H1 (cell line): ENCODE measurements around the gene TMEM51.

ENCODE experiments used
- CTCF ChIP-seq, 3 experiments: IDR thresholded peaks; 1 replicate in 2 of 3; 2 replicates in 1 of 3; pipeline versions ENCODE4 v1.5.1 to v1.6.1; 2011; ENCODE audit warnings: low read length in 3 of 3, mild to moderate bottlenecking in 3 of 3, inconsistent platforms in 2 of 3, low read depth in 1 of 3, moderate library complexity in 1 of 3; ENCODE audit not compliant: insufficient read depth in 1 of 3; ENCODE audit errors: control extremely low read depth in 1 of 3
- EZH2 ChIP-seq: fragments of 200-600 bp; sonication (generic); IDR thresholded peaks from 2 replicates; pipeline ENCODE4 v1.7.1; 2012; ENCODE audit warnings: low read depth, mild to moderate bottlenecking, moderate library complexity, low read length, inconsistent platforms; ENCODE audit not compliant: severe bottlenecking
- GTF2F1 ChIP-seq: IDR thresholded peaks from 2 replicates; pipeline ENCODE4 v1.6.1; 2012; ENCODE audit warnings: low read depth, low read length, improper control_type of control experiment, borderline replicate concordance
- POLR2A ChIP-seq, 2 experiments: IDR thresholded peaks; 1 replicate in 1 of 2; 2 replicates in 1 of 2; pipeline ENCODE4 v1.6.1; 2011; ENCODE audit warnings: low read depth in 2 of 2, low read length in 2 of 2, mild to moderate bottlenecking in 2 of 2; ENCODE audit errors: control extremely low read depth in 1 of 2
- POLR2AphosphoS5 ChIP-seq: IDR thresholded peaks from 2 replicates; pipeline ENCODE4 v1.6.1; 2011; ENCODE audit warnings: low read depth, low read length
- RXRA ChIP-seq: IDR thresholded peaks from 2 replicates; pipeline ENCODE4 v1.6.1; 2011; ENCODE audit warnings: low read depth, mild to moderate bottlenecking, low read length, moderate library complexity; ENCODE audit not compliant: insufficient read depth
- SAP30 ChIP-seq: fragments of 300-600 bp; sonication (generic); IDR thresholded peaks from 2 replicates; pipeline ENCODE4 v1.7.1; 2012; ENCODE audit warnings: low read length, moderate library complexity, mild to moderate bottlenecking, inconsistent platforms; ENCODE audit not compliant: insufficient read depth, insufficient replicate concordance
- SIN3A ChIP-seq, 2 experiments: IDR thresholded peaks in 1 of 2; conservative IDR thresholded peaks in 1 of 2; 2 replicates each; pipeline ENCODE4 v1.6.1; 2011 to 2012; ENCODE audit warnings: low read length in 2 of 2, improper control_type of control experiment in 1 of 2, low read depth in 1 of 2, mild to moderate bottlenecking in 1 of 2
- SP2 ChIP-seq: IDR thresholded peaks from 2 replicates; pipeline ENCODE4 v1.6.1; 2012; ENCODE audit warnings: mild to moderate bottlenecking, low read length, inconsistent platforms
- SP4 ChIP-seq: IDR thresholded peaks from 2 replicates; pipeline ENCODE4 v1.6.1; 2012; ENCODE audit warnings: low read length, inconsistent platforms
- TBP ChIP-seq: IDR thresholded peaks from 2 replicates; pipeline ENCODE4 v1.6.1; 2011; ENCODE audit warnings: low read depth, low read length, improper control_type of control experiment
- TCF12 ChIP-seq: IDR thresholded peaks from 2 replicates; pipeline ENCODE4 v1.6.1; 2011; ENCODE audit warnings: low read depth, mild to moderate bottlenecking, low read length
- YY1 ChIP-seq: IDR thresholded peaks from 2 replicates; pipeline ENCODE4 v1.6.1; 2011; ENCODE audit warnings: low read depth, mild to moderate bottlenecking, low read length

DNA sequence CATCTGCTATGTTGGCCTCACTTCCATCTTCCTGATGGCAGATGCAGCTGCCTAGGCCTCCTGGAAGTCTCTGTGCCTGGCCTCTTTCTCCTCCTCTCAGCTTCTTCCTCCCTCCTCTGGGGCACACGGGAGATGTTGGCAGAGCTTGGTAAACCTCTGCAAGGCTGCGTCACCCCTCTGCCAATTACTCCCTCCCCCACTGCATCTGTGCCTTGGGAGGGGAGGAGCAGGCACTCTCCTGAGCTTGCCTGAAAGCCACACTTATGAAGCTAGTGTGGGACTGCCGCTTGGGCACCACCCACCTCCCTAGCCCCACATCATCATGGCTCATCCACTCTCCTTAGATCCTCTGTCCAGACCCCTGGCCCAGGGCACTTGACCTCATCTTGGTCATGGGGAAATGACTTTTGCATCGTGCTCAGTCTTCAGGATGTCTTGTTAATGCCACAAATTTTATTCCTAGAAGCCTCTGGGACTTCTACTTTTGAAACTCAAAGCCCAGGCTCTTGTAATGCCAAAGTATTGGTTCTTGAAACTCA lies 7.3 kb upstream of the TMEM51 start:
- TF ChIP-seq CTCF (IDR thresholded peaks at IDR 0.05; ENCODE audit: control extremely low read depth in 1 of 3, insufficient read depth in 1 of 3, low read depth in 1 of 3, low read length in 3 of 3): no peak
- no peak for TF ChIP-seq YY1
- TF ChIP-seq POLR2A (IDR thresholded peaks at IDR 0.05; ENCODE audit: control extremely low read depth in 1 of 2, low read depth in 2 of 2, low read length in 2 of 2): no peak
- TF ChIP-seq RXRA: no peak
- no peak for TF ChIP-seq GTF2F1
- TF ChIP-seq SP2: no peak
- no peak for TF ChIP-seq TCF12
- TF ChIP-seq SIN3A (conservative IDR thresholded peaks at IDR 0.05 in 1 of 2, IDR thresholded peaks at IDR 0.05 in 1 of 2; ENCODE audit: low read depth in 1 of 2, low read length in 2 of 2): no peak
- TF ChIP-seq POLR2AphosphoS5: no peak
- no peak for TF ChIP-seq SP4
- TF ChIP-seq TBP: no peak
- TF ChIP-seq EZH2: no peak
- no peak for TF ChIP-seq SAP30
